ENCODE measurements around the gene ENKUR.

Gene ENKUR

GRCh38 chr10:25047088-25047487, 31.1 kb upstream of the ENKUR start:
- ATAC-seq: no peak
- no peak for TF ChIP-seq PPARA (CRISPR knock-in tag; IDR thresholded peaks at IDR 0.05; ENCODE audit: borderline replicate concordance)
- TF ChIP-seq OSR1 (CRISPR knock-in tag; IDR thresholded peaks at IDR 0.05): no peak
- no peak for TF ChIP-seq CREB5 (CRISPR knock-in tag; IDR thresholded peaks at IDR 0.05; ENCODE audit: low read depth)
- TF ChIP-seq ZFP30 (CRISPR knock-in tag; IDR thresholded peaks at IDR 0.05): no peak
- no peak for TF ChIP-seq TCF4 (CRISPR knock-in tag; IDR thresholded peaks at IDR 0.05; ENCODE audit: borderline replicate concordance)
- TF ChIP-seq SNAI2 (CRISPR knock-in tag; IDR thresholded peaks at IDR 0.05): no peak
- no peak for TF ChIP-seq CSDC2 (CRISPR knock-in tag; IDR thresholded peaks at IDR 0.05)
- no peak for TF ChIP-seq ZC3H10 (CRISPR knock-in tag; IDR thresholded peaks at IDR 0.05)
- TF ChIP-seq TOX (CRISPR knock-in tag; IDR thresholded peaks at IDR 0.05; ENCODE audit: borderline replicate concordance): no peak
- TF ChIP-seq ZNF565 (CRISPR knock-in tag; conservative IDR thresholded peaks at IDR 0.05; ENCODE audit: low read depth): no peak
- no peak for TF ChIP-seq ZFP3 (CRISPR knock-in tag; IDR thresholded peaks at IDR 0.05)
- TF ChIP-seq POU6F1 (CRISPR knock-in tag; IDR thresholded peaks at IDR 0.05; ENCODE audit: borderline replicate concordance, low read depth): no peak
- TF ChIP-seq ZNF8 (CRISPR knock-in tag; IDR thresholded peaks at IDR 0.05): no peak

GRCh38 chr10:25046641-25047040, 30.7 kb upstream of the ENKUR start:
- ATAC-seq: no peak
- TF ChIP-seq PPARA (CRISPR knock-in tag; IDR thresholded peaks at IDR 0.05; ENCODE audit: borderline replicate concordance) (no peak), BACH2 (CRISPR knock-in tag; IDR thresholded peaks at IDR 0.05; ENCODE audit: borderline replicate concordance) (no peak), ARNTL (CRISPR knock-in tag; IDR thresholded peaks at IDR 0.05; ENCODE audit: borderline replicate concordance, low read depth) (no peak), CSRNP3 (CRISPR knock-in tag; IDR thresholded peaks at IDR 0.05) (no peak), ZFP30 (CRISPR knock-in tag; IDR thresholded peaks at IDR 0.05) (no peak), SNAI2 (CRISPR knock-in tag; IDR thresholded peaks at IDR 0.05) (no peak), TSHZ2 (CRISPR knock-in tag; IDR thresholded peaks at IDR 0.05) (no peak), ZFP3 (CRISPR knock-in tag; IDR thresholded peaks at IDR 0.05) (no peak), TOX (CRISPR knock-in tag; IDR thresholded peaks at IDR 0.05; ENCODE audit: borderline replicate concordance) (no peak), CSDC2 (CRISPR knock-in tag; IDR thresholded peaks at IDR 0.05) (no peak), RARB (CRISPR knock-in tag; IDR thresholded peaks at IDR 0.05) (no peak), CREB5 (CRISPR knock-in tag; IDR thresholded peaks at IDR 0.05; ENCODE audit: low read depth) (no peak), GLIS3 (CRISPR knock-in tag; IDR thresholded peaks at IDR 0.05) (no peak), ZNF70 (CRISPR knock-in tag; IDR thresholded peaks at IDR 0.05) (no peak), OSR1 (CRISPR knock-in tag; IDR thresholded peaks at IDR 0.05) (no peak), ZNF8 (CRISPR knock-in tag; IDR thresholded peaks at IDR 0.05) (no peak), ZNF565 (CRISPR knock-in tag; conservative IDR thresholded peaks at IDR 0.05; ENCODE audit: low read depth) (no peak), ISL1 (CRISPR knock-in tag; IDR thresholded peaks at IDR 0.05) (no peak)

GRCh38 chr10:25039531-25039930, 23.6 kb upstream of the ENKUR start:
- ATAC-seq: no peak
- no peak for TF ChIP-seq CREB5 (CRISPR knock-in tag; IDR thresholded peaks at IDR 0.05; ENCODE audit: low read depth)
- TF ChIP-seq ZC3H10 (CRISPR knock-in tag; IDR thresholded peaks at IDR 0.05): no peak
- TF ChIP-seq GLIS3 (CRISPR knock-in tag; IDR thresholded peaks at IDR 0.05): no peak
- TF ChIP-seq POU6F1 (CRISPR knock-in tag; IDR thresholded peaks at IDR 0.05; ENCODE audit: borderline replicate concordance, low read depth): no peak
- no peak for TF ChIP-seq PPARA (CRISPR knock-in tag; IDR thresholded peaks at IDR 0.05; ENCODE audit: borderline replicate concordance)
- no peak for TF ChIP-seq SNAI2 (CRISPR knock-in tag; IDR thresholded peaks at IDR 0.05)
- no peak for TF ChIP-seq TOX (CRISPR knock-in tag; IDR thresholded peaks at IDR 0.05; ENCODE audit: borderline replicate concordance)
- TF ChIP-seq ZFP30 (CRISPR knock-in tag; IDR thresholded peaks at IDR 0.05): no peak
- no peak for TF ChIP-seq ZFP3 (CRISPR knock-in tag; IDR thresholded peaks at IDR 0.05)
- TF ChIP-seq ISL1 (CRISPR knock-in tag; IDR thresholded peaks at IDR 0.05): no peak
- no peak for TF ChIP-seq RARB (CRISPR knock-in tag; IDR thresholded peaks at IDR 0.05)

Data from SK-N-SH treated with all-trans-retinoic acid at 6 μM for 48 hours (cell line).